ENCODE measurements around the gene RAB7B.

The RAB7B gene

GRCh38 chr1:206014601-206015000 lies 11.4 kb upstream of the RAB7B start:
- H3K27me3 ChIP-seq (ENCODE audit: control insufficient read depth, low read length): 0 out of 2 replicates have a peak, but pooled peaks cover 6% of the 10 kb centered on the region
- H3K36me3 ChIP-seq (ENCODE audit: control insufficient read depth, low read length): no peaks in the 10 kb centered on the region
- peaks cover 15% of the 10 kb centered on the region for H3K4me1 ChIP-seq (ENCODE audit: control insufficient read depth, low read length)
- H3K4me2 ChIP-seq (ENCODE audit: low read length): no peak overlapping the region
- H3K9me2 ChIP-seq (replicated peaks; ENCODE audit: control insufficient read depth, low read length): no peaks in the 10 kb centered on the region
- H3K27ac ChIP-seq (ENCODE audit: low read depth, low read length): no peak overlapping the region
- no peaks in the 10 kb centered on the region for H4K20me1 ChIP-seq (ENCODE audit: control insufficient read depth, insufficient read depth, low read depth, low read length)
- no peak overlapping the region for H3K4me3 ChIP-seq (ENCODE audit: low read length)
- H3K79me2 ChIP-seq (ENCODE audit: control insufficient read depth, low read length): no peaks in the 10 kb centered on the region
- H3F3A ChIP-seq (ENCODE audit: control insufficient read depth, insufficient read depth): no peaks in the 10 kb centered on the region
- no peak for TF ChIP-seq EZH2phosphoT487 (IDR thresholded peaks at IDR 0.05; ENCODE audit: borderline replicate concordance, low read length)
- TF ChIP-seq CTCF (IDR thresholded peaks at IDR 0.05; ENCODE audit: low read depth, low read length, poor library complexity, severe bottlenecking): no peak
- H3K9me3 ChIP-seq (ENCODE audit: control insufficient read depth, insufficient read depth, low read length): no peaks in the 10 kb centered on the region

GRCh38 chr1:206013026-206013795 lies 10.0 kb upstream of the RAB7B start:
- no peak overlapping the region for H3K4me3 ChIP-seq (ENCODE audit: low read length)
- H3K27me3 ChIP-seq (ENCODE audit: control insufficient read depth, low read length): no peaks in the 10 kb centered on the region
- H3K79me2 ChIP-seq (ENCODE audit: control insufficient read depth, low read length): no peaks in the 10 kb centered on the region
- no peaks in the 10 kb centered on the region for H3K9me3 ChIP-seq (ENCODE audit: control insufficient read depth, insufficient read depth, low read length)
- no peak overlapping the region for H3K4me2 ChIP-seq (ENCODE audit: low read length)
- no peaks in the 10 kb centered on the region for H4K20me1 ChIP-seq (ENCODE audit: control insufficient read depth, insufficient read depth, low read depth, low read length)
- no peaks in the 10 kb centered on the region for H3K9me2 ChIP-seq (replicated peaks; ENCODE audit: control insufficient read depth, low read length)
- no peaks in the 10 kb centered on the region for H3K36me3 ChIP-seq (ENCODE audit: control insufficient read depth, low read length)
- no peaks in the 10 kb centered on the region for H3F3A ChIP-seq (ENCODE audit: control insufficient read depth, insufficient read depth)
- H3K27ac ChIP-seq (ENCODE audit: low read depth, low read length): no peak overlapping the region
- no peak for TF ChIP-seq CTCF (IDR thresholded peaks at IDR 0.05; ENCODE audit: low read depth, low read length, poor library complexity, severe bottlenecking)
- no peak for TF ChIP-seq EZH2phosphoT487 (IDR thresholded peaks at IDR 0.05; ENCODE audit: borderline replicate concordance, low read length)
- H3K4me1 ChIP-seq (ENCODE audit: control insufficient read depth, low read length): peaks cover 15% of the 10 kb centered on the region

DNA sequence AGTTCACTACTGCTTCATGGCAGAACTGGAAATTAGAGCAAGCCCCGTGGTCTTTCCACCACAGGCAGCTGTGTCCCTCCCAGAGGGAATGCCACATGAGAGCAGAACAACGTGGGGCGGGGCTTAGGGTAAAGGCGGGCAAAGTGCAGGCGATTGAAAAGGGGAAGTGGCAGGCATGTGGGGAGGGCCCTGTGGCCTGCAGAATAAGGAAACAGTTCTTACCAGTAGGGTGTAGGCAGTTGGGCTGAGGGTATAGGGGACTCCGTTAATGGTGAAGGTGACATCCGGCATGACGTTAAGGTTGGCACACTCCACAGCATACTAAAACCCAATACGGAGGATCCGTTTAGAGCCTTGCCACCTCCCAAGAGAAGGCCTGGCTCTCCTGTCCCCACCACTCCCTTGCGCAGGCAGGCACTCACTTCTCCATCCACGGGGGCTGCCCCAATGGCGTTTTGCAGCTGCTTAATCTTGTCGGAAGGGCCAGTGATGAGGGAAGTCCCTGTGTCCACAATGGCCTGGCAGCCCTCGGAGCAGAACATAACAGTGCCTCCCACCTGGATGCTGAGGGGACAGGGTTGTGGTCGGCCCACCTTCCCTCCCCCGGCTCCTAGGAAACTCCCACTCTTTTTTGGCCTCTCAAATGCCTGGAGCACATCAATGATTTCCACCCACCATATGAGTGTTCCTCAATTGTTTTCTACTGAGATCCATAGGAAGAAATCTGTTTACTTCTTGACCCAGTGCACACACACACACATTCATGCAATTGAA lies 9.1 kb upstream of the RAB7B start:
- H3F3A ChIP-seq (ENCODE audit: control insufficient read depth, insufficient read depth): no peaks in the 10 kb centered on the region
- TF ChIP-seq CTCF (IDR thresholded peaks at IDR 0.05; ENCODE audit: low read depth, low read length, poor library complexity, severe bottlenecking) (no peak), EZH2phosphoT487 (IDR thresholded peaks at IDR 0.05; ENCODE audit: borderline replicate concordance, low read length) (no peak)
- H3K36me3 ChIP-seq (ENCODE audit: control insufficient read depth, low read length): no peaks in the 10 kb centered on the region
- H3K9me3 ChIP-seq (ENCODE audit: control insufficient read depth, insufficient read depth, low read length): no peaks in the 10 kb centered on the region
- H3K9me2 ChIP-seq (replicated peaks; ENCODE audit: control insufficient read depth, low read length): no peaks in the 10 kb centered on the region
- peak overlapping the region; percentile 56 for H3K4me2 ChIP-seq (ENCODE audit: low read length)
- H3K79me2 ChIP-seq (ENCODE audit: control insufficient read depth, low read length): no peaks in the 10 kb centered on the region
- peaks cover 15% of the 10 kb centered on the region for H3K4me1 ChIP-seq (ENCODE audit: control insufficient read depth, low read length)
- H3K27me3 ChIP-seq (ENCODE audit: control insufficient read depth, low read length): no peaks in the 10 kb centered on the region
- no peaks in the 10 kb centered on the region for H4K20me1 ChIP-seq (ENCODE audit: control insufficient read depth, insufficient read depth, low read depth, low read length)
- no peak overlapping the region for H3K27ac ChIP-seq (ENCODE audit: low read depth, low read length)
- peak overlapping the region; percentile 41 for H3K4me3 ChIP-seq (ENCODE audit: low read length)
